Stimulated activated memory B cell treated with anti-CD40 and anti-IgM and Interleukin-4, amounts not matched to agents 10 μg/mL and 1 μg/mL and 100 μg/mL, for 72 hours (primary cell): Measurements from ENCODE around the gene LRP3.

Experiments used
- ATAC-seq: fragments of 150-1000 bp; cut with Tn5 transposase; 2 replicates; pipeline ENCODE4 v1.10.0; 2021
- H3K27ac Mint-ChIP-seq: one replicate; pipeline ENCODE4 v1.8.0; 2022; ENCODE audit warnings: mild to moderate bottlenecking, mixed read lengths
- H3K27me3 Mint-ChIP-seq: one replicate; pipeline ENCODE4 v1.8.0; 2022; ENCODE audit warnings: mixed read lengths
- H3K36me3 Mint-ChIP-seq: one replicate; pipeline ENCODE4 v1.8.0; 2022; ENCODE audit warnings: mixed read lengths
- H3K4me1 Mint-ChIP-seq: one replicate; pipeline ENCODE4 v1.8.0; 2022; ENCODE audit warnings: mixed read lengths
- H3K4me3 Mint-ChIP-seq: one replicate; pipeline ENCODE4 v1.8.0; 2022; ENCODE audit warnings: mild to moderate bottlenecking, moderate library complexity, mixed read lengths
- H3K9me3 Mint-ChIP-seq: one replicate; pipeline ENCODE4 v1.8.0; 2022; ENCODE audit warnings: mixed read lengths

LRP3 gene

DNA sequence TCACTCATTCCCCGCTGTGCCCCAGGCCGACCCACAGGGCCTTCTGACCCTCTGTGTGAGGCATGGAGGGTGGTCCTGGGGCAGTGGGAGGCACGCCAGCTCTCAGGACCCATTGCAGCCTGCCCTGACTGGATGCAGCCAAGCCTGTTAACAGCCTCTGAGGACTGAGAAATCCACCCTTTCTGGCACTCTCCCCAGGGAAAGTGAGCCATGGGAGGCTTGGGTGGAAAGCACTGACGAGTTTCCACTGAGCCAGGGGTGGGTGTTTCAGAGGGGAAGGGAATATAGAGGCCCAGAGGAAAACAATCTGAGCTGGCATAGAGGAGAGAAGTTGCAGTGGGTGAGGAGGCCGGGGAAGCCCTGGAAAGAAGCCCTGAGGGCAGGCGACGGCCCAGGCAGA lies 62.1 kb downstream of the LRP3 start:
- Mint-ChIP-seq H3K4me1 (peaks cover 8% of the 10 kb centered on the region), H3K27me3 (peaks cover 25% of the 10 kb centered on the region), H3K4me3 (no peak overlapping the region), H3K9me3 (peaks cover 3% of the 10 kb centered on the region), H3K27ac (no peak overlapping the region), H3K36me3 (no peaks in the 10 kb centered on the region)
- ATAC-seq: no peak

DNA sequence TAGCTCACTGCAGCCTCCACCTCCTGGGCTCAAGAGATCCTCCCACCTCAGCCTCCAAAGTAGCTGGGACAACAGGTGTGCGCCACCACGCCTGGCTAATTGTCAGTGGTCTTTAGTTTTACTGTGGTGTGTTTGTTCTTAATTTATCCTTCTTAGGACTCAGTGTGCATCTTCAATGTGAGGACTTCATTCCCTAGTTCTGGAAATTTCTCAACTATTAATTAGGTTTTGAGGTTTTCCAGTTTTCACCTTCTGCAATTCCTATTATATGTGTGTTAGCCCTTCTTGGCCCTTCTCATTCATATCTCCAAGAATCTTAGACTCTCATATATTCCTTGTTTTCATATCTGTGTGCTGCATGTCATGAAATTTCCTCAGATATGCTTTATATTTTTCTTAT lies 63.7 kb downstream of the LRP3 start:
- H3K9me3 Mint-ChIP-seq: peaks cover 3% of the 10 kb centered on the region

More for the DNA sequence above, 63.7 kb downstream of the LRP3 start:
- Mint-ChIP-seq H3K4me3 (no peak overlapping the region), H3K36me3 (no peaks in the 10 kb centered on the region), H3K27ac (no peak overlapping the region), H3K27me3 (peaks cover 41% of the 10 kb centered on the region), H3K4me1 (peaks cover 20% of the 10 kb centered on the region)
- ATAC-seq: no peak
